HG03103 (cell line): ENCODE results near the gene CMTR1.
"Not testable (repeated sequence)": the region's sequence is repeated elsewhere in the genome, so short reads cannot be mapped to it uniquely, and the experiment has no call there.

ENCODE experiments used
- ATAC-seq: cut with Tn5 transposase; IDR thresholded peaks from one replicate; pipeline ENCODE4 v1.9.1; 2021; ENCODE audit warnings: low read depth; ENCODE audit not compliant: unreplicated experiment

The CMTR1 gene, protein sequence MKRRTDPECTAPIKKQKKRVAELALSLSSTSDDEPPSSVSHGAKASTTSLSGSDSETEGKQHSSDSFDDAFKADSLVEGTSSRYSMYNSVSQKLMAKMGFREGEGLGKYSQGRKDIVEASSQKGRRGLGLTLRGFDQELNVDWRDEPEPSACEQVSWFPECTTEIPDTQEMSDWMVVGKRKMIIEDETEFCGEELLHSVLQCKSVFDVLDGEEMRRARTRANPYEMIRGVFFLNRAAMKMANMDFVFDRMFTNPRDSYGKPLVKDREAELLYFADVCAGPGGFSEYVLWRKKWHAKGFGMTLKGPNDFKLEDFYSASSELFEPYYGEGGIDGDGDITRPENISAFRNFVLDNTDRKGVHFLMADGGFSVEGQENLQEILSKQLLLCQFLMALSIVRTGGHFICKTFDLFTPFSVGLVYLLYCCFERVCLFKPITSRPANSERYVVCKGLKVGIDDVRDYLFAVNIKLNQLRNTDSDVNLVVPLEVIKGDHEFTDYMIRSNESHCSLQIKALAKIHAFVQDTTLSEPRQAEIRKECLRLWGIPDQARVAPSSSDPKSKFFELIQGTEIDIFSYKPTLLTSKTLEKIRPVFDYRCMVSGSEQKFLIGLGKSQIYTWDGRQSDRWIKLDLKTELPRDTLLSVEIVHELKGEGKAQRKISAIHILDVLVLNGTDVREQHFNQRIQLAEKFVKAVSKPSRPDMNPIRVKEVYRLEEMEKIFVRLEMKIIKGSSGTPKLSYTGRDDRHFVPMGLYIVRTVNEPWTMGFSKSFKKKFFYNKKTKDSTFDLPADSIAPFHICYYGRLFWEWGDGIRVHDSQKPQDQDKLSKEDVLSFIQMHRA

DNA sequence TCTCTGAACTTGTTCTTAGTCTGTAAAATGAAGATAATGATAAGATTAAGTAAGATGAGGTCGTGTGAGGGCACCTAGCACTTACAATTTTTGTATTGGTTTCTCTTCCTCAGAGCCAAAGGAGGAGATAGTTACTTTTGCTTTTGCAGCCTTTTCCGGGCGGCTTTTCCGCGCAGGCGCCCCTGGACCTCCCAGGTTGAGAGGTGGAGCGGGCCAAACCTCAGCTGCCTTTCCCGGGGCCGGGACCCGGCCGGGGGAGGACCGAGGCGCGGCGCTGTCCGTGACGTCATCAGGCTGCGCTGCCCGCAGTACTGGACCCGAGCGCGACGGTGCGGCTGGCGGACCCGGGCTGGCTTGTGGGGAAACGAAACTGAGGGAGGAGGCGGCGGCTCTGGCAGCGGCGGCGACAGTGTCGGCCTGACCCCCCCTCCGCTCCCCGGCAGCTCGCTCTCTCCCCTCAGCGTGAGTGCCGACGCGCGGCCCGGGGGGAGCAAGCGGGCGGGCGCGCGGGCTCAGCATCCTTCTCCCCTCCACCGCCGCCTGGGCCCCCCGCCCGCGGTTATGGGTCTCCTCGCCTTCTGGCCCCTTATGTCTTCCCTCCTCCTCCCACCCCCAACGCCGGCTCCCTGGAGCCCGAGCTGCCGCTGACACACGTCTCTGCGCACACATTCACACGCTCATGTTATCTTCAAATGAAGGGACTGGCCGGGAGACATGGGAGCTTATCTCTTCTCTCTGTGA is at the start of gene CMTR1:
CMTR1 (plus strand) TSS at position 306 of the 741 bp plus-strand sequence. CDS start 2,409 bp downstream, outside the sequence.
- ATAC-seq = peak; percentile 79

DNA sequence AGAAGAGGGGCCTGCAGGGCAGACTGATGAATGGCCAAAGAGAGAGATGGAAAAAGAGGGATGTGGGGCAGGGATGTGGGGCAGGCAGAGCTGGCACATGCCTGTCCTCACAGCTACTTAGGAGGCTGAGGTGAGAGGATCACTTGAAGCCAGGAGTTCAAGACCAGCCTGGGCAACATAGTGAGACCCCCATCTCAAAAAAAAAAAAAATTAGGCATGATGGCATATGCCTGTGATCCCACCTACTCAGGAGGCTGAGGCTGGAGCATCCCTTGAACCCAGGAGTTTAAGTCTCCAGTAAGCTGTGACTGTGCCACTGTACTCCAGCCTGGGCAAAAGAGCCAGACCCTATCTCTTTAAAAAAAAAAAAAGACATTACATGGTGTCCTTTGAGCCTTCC is 44.4 kb upstream of the CMTR1 start:
- ATAC-seq = no peak

- no peak for ATAC-seq
These were observed 43.2 kb upstream of the CMTR1 start for GRCh38 chr6:37389857-37390256.

- no peak for ATAC-seq
These were observed 41.9 kb upstream of the CMTR1 start for GRCh38 chr6:37391120-37391519.

DNA sequence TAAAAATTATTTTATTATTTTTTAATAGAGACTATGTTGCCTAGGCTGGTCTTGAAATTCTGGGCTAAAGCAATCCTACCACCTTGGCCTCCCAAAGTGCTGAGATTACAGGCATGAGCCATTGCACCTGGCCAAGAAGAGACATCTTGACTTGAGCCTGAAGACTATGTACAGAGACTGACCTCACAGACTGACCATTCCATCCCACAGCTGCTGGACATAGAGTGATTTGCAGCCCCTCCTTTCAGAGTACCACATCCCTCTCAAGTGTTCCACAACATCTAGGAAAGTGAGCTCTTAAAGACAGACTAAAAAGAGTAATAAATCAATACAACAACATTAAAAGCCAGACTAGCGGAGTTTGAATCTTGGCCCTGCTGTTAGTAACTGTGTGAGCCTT is 40.2 kb upstream of the CMTR1 start:
- ATAC-seq = no peak

- no peak for ATAC-seq
These were observed 39.6 kb upstream of the CMTR1 start for GRCh38 chr6:37393381-37393929.

DNA sequence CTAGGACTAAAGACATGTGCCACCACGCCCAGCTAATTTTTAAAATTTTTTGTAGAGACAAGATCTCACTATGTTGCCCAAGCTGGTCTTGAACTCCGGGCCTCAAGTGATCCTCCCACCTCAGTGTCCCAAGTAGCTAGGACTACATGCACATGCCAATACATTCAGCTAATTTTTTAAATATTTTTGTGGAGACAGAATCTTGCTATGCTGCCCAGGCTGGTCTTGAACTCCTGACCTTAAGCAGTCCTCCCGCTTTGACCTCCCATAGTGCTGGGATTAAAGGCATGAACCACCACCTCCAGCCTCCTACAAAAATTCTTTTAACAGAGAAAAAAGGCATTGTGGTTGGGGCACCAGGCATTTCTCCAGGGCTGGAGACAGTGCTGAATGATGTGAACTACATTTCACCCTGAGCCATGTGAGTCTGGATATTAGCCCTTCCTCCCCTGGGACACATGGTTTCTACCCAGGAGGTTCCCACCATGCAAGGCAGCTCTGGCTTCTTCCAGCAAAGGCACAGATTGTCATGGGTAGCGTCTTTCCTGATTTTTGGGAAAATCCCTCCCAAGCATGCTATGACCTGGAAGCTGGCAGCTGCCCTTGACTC is 36.3 kb upstream of the CMTR1 start:
- no peak for ATAC-seq

DNA sequence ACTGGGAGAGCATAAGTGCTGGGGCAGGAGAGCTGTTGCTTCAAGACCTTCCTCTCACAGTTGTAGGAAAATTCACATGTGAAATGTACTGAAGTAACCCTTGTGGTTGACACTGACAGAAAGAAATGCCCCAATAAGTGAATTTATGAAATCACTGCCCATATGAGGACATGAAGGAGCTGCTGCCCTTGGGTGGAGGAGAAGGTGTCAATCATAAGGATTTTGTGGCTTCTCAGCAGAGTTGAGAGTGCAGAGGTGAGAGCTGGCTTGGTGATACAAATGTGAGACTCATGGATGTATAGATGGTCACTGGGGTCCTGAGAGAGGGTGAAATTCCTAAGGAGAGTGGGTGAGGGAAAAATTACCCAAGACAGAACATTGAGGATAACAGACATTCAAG is 33.9 kb upstream of the CMTR1 start:
- ATAC-seq = no peak

DNA sequence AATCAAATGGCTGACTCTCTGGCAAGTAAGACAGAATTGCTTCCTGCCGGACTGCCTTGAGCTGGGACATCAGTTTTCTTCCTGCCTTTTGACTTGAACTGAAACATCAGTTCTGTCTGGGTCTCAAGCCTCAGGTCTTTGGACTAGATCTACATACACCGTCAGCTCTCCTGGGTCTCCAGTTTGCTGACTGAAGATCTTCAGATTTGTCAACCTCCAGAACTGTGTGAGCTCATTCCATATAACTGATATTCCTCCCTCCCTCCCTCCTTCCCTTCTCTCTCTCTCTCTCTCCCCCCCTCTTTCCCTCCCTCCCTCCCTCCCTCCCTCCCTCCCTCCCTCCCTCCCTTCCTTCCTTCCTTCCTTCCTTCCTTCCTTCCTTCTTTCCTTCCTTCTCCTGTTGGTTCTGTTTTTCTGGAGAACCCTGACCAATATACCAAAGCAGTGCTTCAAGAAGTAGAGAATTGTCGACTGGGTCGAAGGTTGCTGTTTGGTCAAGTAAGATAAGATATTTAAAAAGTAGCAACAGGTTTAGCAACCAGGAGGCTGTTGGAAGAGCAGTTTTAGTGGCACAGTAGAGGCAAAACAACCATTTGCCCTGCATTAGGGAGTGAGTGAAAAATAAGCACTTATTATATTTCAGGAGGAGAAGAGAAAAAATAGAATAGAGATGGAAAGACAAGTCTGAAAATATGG is 33.1 kb upstream of the CMTR1 start:
- no peak for ATAC-seq

DNA sequence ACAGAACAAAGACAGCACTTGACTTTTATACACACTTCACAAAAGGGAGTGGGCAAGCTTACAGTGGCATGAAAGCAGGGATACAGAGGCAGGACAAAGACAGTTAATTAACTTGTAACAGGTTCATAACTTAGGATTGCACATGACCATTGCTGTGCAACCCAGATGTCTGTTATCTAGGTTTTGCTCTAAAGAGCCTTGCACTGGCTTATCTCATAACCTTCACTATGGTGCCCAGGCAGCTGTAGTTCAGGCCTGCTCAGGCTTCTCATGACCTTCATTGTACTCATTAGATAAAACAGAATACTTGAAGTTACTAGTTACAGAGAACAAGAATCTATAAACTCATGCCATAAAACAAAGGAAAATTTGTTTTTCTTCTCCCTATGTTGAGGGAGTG is 31.4 kb upstream of the CMTR1 start:
- not testable (repeated sequence) for ATAC-seq

GRCh38 chr6:37406726-37407341 is 26.2 kb upstream of the CMTR1 start:
- no peak for ATAC-seq

DNA sequence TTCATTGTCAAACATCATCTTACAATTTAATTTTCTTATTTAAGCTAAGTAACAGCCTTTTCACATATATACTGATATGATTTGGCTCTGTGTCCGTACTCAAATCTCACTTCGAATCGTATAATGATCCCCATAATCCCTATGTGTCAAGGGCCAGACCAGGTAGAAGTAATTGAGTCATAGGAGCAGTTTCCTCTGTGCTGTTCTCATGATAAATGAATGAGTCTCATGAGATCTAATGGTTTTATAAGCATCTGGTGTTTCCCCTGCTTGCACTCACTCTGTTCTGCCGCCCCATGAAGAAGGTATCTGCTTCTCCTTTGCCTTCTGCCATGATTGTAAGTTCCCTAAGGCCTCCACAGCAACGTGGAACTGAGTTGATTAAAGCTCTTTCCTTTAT is 25.1 kb upstream of the CMTR1 start:
- ATAC-seq = no peak

GRCh38 chr6:37409501-37409900 is 23.5 kb upstream of the CMTR1 start:
- ATAC-seq = no peak

DNA sequence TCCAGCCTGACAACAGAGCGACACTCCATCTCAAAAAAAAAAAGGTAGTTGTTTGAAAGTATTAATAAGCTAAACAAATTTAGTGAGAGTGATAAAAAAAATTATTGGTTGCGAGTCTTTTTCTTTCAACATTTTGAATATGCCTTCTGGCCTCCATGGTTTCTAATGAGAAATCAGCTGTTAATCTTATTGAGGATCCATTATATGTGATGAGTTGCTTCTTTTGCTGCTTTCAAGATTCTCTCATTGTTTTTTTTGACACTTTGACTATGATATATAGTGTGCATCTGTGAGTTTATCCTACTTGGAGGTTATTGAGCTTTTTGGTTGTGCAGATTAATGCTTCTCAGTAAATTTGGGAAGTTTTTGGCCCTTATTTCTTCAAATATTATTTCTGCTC is 15.6 kb upstream of the CMTR1 start:
- no peak for ATAC-seq

DNA sequence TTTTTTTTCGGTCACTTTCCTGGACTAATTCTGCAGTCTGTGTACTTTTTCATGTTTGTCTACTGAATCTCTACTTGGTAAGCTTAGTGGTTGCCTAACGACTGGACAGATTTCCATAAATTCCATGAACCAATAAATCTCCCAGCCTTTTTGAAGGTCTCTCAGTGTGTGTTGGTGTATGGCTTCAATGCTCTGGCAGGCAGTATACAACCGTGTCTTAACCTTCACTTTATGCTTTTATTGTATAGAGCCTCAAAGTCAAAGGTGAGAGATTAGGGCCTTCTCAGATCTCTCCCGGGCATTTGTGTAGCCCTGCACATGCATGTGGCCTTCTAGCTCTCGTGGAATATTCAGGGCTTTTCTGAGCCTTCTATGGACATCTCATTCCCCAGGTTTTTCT is 14.3 kb upstream of the CMTR1 start:
- ATAC-seq = no peak

GRCh38 chr6:37426058-37426944 is 6.7 kb upstream of the CMTR1 start:
- no peak for ATAC-seq

DNA sequence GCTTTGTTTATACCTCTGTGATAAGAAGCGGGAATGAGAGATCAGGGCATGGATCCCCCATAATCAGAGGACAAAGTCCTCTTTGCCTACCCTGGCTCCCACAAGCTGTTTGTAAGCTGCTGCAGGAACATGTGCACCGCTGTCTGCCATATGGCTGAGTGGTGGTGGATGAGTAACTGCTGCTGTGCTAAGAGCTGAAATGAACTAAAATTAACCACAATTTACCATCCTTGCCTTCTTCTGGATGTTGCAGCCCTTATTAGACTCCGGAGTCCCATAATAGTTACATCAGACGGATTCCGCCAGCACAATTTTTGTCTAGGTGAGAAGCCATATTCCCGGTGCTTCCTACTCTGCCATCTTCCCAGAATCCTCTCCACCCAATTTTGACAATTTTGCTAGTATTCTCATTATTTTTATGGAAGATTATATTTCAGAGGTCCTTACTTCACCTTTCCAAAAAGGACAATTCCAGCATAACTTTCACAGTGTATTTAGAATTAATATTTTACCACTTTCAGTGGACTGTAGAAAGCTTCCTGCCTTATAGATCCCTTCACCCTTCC is 6.0 kb upstream of the CMTR1 start:
- ATAC-seq = no peak

DNA sequence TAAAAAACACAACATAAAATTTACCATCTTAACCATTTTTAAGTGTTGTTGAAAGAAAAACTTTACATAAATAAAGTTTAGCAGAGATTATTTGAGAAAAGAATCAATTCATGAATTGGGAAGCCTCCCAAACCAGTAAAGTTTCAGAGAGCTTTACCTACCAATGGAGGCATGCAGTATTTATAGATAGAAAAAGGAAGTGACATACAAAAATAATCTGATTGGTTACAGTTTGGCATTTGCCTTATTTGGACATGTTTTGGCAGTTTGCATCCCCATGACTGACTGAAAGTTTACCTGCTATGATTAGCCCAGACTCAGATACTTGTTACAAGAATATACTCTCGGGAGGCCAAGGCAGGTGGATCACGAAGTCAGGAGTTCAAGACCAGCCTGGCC is 3.7 kb upstream of the CMTR1 start:
- ATAC-seq = no peak
